K562 (cell line): ENCODE data around the gene SHISA6. TPM values are rescaled to one million over a fixed set of nuclear protein-coding genes. Genes with fewer than 3 reads are reported as not detected.

Source experiments
- ATAC-seq: fragments of 200-7000 bp; cut with Tn5 transposase; 3 replicates; pipeline ENCODE4 v1.9.1; 2020; ENCODE audit warnings: moderate library complexity
- BruUV-seq: library from RNA; stranded (reverse); fragments of 400-500 nt; replicated peaks from 2 replicates; lab custom pipeline; 2021; lab: Mats Ljungman, UMichigan
- CTCF ChIA-PET: fragments of 300-600 bp; formaldehyde crosslinking; extraction: SDS; loops from one replicate; lab custom pipeline; 2021; ENCODE audit warnings: low intra/inter-chr PET ratio; lab: Yijun Ruan, JAX
- POLR2A ChIA-PET: fragments of 300-600, 350-650 bp; sonication (Branson Sonifier 250); formaldehyde crosslinking; extraction: SDS; loops from one replicate; lab custom pipeline; 2021; ENCODE audit warnings: antibody characterized with exemption, inconsistent platforms; lab: Yijun Ruan, JAX
- DNase-seq, 4 experiments: peaks; one replicate each; pipeline versions ENCODE4 v3.0.0 to v3.0.0-alpha.2; 2011 to 2018; ENCODE audit warnings: low spot score in 3 of 4, mixed read lengths in 3 of 4; ENCODE audit errors: extremely low read depth in 1 of 4
- FAIRE-seq: peaks from 2 replicates; lab custom pipeline; 2011; peaks lifted over from hg19 to GRCh38; lab: Jason Lieb, UNC
- H2AFZ ChIP-seq: 2 replicates; pipeline ENCODE4 v1.6.0; 2011; ENCODE audit warnings: low read depth, low read length, control low read depth, inconsistent platforms
- H3K27ac ChIP-seq: fragments of 200-600 bp; 3 replicates; pipeline ENCODE4 v1.8.0; 2011; ENCODE audit warnings: low read depth, mild to moderate bottlenecking, control low read depth, inconsistent platforms, low read length, moderate library complexity, mixed read lengths; ENCODE audit errors: extremely low read depth
- H3K27me3 ChIP-seq, 2 experiments: fragments of 300-600 bp in 1 of 2; 2 replicates in 1 of 2; 3 replicates in 1 of 2; pipeline versions ENCODE4 v1.6.0 to v1.8.0; 2011; ENCODE audit warnings: inconsistent platforms in 2 of 2, low read length in 2 of 2, mild to moderate bottlenecking in 1 of 2, mixed read lengths in 1 of 2, moderate library complexity in 1 of 2; ENCODE audit not compliant: control insufficient read depth in 2 of 2, insufficient read depth in 2 of 2
- H3K36me3 ChIP-seq: fragments of 300-600 bp; 3 replicates; pipeline ENCODE4 v1.8.0; 2011; ENCODE audit warnings: mild to moderate bottlenecking, low read length, inconsistent platforms; ENCODE audit not compliant: control insufficient read depth, insufficient read depth
- H3K4me1 ChIP-seq, 2 experiments: fragments of 200-600 bp in 1 of 2; replicated peaks in 1 of 2; 2 replicates in 1 of 2; 3 replicates in 1 of 2; pipeline versions ENCODE4 v1.5.1 to v1.8.0; 2011; ENCODE audit warnings: inconsistent platforms in 2 of 2, low read length in 2 of 2, mild to moderate bottlenecking in 1 of 2, mixed read lengths in 1 of 2, moderate library complexity in 1 of 2; ENCODE audit not compliant: control insufficient read depth in 2 of 2, insufficient read depth in 2 of 2
- H3K4me2 ChIP-seq: 2 replicates; pipeline ENCODE4 v1.6.1; 2011; ENCODE audit warnings: low read length, control low read depth, inconsistent platforms, mixed read lengths; ENCODE audit not compliant: insufficient read depth
- H3K4me3 ChIP-seq: fragments of 200-600 bp; sonication (generic), shearing (Covaris generic); 2 replicates; pipeline ENCODE4 v1.5.1; 2016; ENCODE audit warnings: control low read depth, inconsistent platforms
- H3K79me2 ChIP-seq: fragments of 200-600 bp; 3 replicates; pipeline ENCODE4 v1.8.0; 2011; ENCODE audit warnings: low read length, inconsistent platforms; ENCODE audit not compliant: control insufficient read depth, insufficient read depth
- H3K9ac ChIP-seq, 2 experiments: 2 replicates each; pipeline versions ENCODE4 v1.6.0 to v1.6.1; 2011; ENCODE audit warnings: low read depth in 2 of 2, low read length in 2 of 2, control low read depth in 1 of 2, inconsistent platforms in 1 of 2, mild to moderate bottlenecking in 1 of 2, mixed read lengths in 1 of 2; ENCODE audit not compliant: insufficient read depth in 1 of 2
- H3K9me1 ChIP-seq: one replicate; pipeline ENCODE4 v1.6.0; 2011; ENCODE audit warnings: inconsistent platforms, mild to moderate bottlenecking, low read length, moderate library complexity; ENCODE audit not compliant: control insufficient read depth, insufficient read depth
- H3K9me3 ChIP-seq: replicated peaks from 2 replicates; pipeline ENCODE4 v1.5.1; 2011; ENCODE audit warnings: low read depth, low read length, inconsistent platforms; ENCODE audit not compliant: control insufficient read depth, insufficient read depth
- H4K20me1 ChIP-seq: replicated peaks from 2 replicates; pipeline ENCODE4 v1.6.1; 2011; ENCODE audit warnings: low read length, inconsistent platforms, mixed read lengths; ENCODE audit not compliant: control insufficient read depth, insufficient read depth
- ARHGAP35 ChIP-seq: fragments of 450-650 bp; IDR thresholded peaks from 2 replicates; pipeline ENCODE4 v1.6.1; 2018; ENCODE audit not compliant: partially characterized antibody
- BACH1 ChIP-seq: fragments of 200-800 bp; sonication (Bioruptor generic); IDR thresholded peaks from 2 replicates; pipeline ENCODE4 v1.6.1; 2016; ENCODE audit warnings: missing genetic modification characterization, missing compliant biosample characterization
- BRF1 ChIP-seq: IDR thresholded peaks from 3 replicates; pipeline ENCODE4 v1.6.1; 2011; ENCODE audit warnings: borderline replicate concordance, mild to moderate bottlenecking; ENCODE audit not compliant: insufficient read length; ENCODE audit errors: extremely low read depth
- ETV6 ChIP-seq, 3 experiments: fragments of 150-350 bp in 1 of 3; sonication (generic) in 1 of 3; formaldehyde crosslinking in 1 of 3; IDR thresholded peaks; 2 replicates each; pipeline versions ENCODE4 v1.6.1 to v1.8.0; 2014 to 2022; ENCODE audit warnings: borderline replicate concordance in 2 of 3, low read depth in 2 of 3, antibody characterized with exemption in 1 of 3, low read length in 1 of 3, mild to moderate bottlenecking in 1 of 3, missing genetic modification reagents in 1 of 3
- GATA2 ChIP-seq: sonication (generic); formaldehyde crosslinking; IDR thresholded peaks from 2 replicates; pipeline ENCODE4 v1.4.0; 2020; ENCODE audit warnings: mild to moderate bottlenecking, missing genetic modification reagents
- HINFP ChIP-seq: fragments of 450-650 bp; conservative IDR thresholded peaks from 2 replicates; pipeline ENCODE4 v1.6.1; 2016; ENCODE audit warnings: missing genetic modification characterization, low read depth, mild to moderate bottlenecking, control low read depth, missing compliant biosample characterization
- NFATC3 ChIP-seq: fragments of 450-650 bp; IDR thresholded peaks from 2 replicates; pipeline ENCODE4 v1.6.1; 2017; ENCODE audit warnings: mild to moderate bottlenecking
- PHF20 ChIP-seq: fragments of 450-650 bp; IDR thresholded peaks from 2 replicates; pipeline ENCODE4 v1.6.1; 2018; ENCODE audit not compliant: partially characterized antibody
- POLR2AphosphoS2 ChIP-seq: IDR thresholded peaks from 2 replicates; pipeline ENCODE4 v1.6.1; 2012; ENCODE audit warnings: low read length, improper control_type of control experiment
- PTTG1 ChIP-seq: fragments of 450-650 bp; IDR thresholded peaks from 2 replicates; pipeline ENCODE4 v1.6.1; 2016; ENCODE audit warnings: low read depth, mild to moderate bottlenecking, missing genetic modification characterization, missing compliant biosample characterization
- SMAD3 ChIP-seq: fragments of 450-650 bp; formaldehyde crosslinking; conservative IDR thresholded peaks from 2 replicates; pipeline ENCODE4 v1.4.0; 2020; ENCODE audit warnings: mild to moderate bottlenecking
- STAT5B ChIP-seq: fragments of 250-450 bp; sonication (Bioruptor Pico); IDR thresholded peaks from 2 replicates; pipeline ENCODE4 v1.8.0; 2021; ENCODE audit warnings: mild to moderate bottlenecking, inconsistent platforms
- TEAD4 ChIP-seq, 2 experiments: sonication (generic) in 1 of 2; formaldehyde crosslinking in 1 of 2; IDR thresholded peaks; 2 replicates each; pipeline versions ENCODE4 v1.6.1 to v1.8.0; 2012 to 2022; ENCODE audit warnings: borderline replicate concordance in 1 of 2, inconsistent platforms in 1 of 2, low read length in 1 of 2, mild to moderate bottlenecking in 1 of 2, missing genetic modification reagents in 1 of 2
- XRCC5 ChIP-seq: fragments of 200-400 bp; formaldehyde crosslinking; IDR thresholded peaks from 2 replicates; pipeline ENCODE4 v1.6.1; 2017; ENCODE audit warnings: low read depth, mild to moderate bottlenecking, low read length
- ZNF3 ChIP-seq: fragments of 250-450 bp; sonication (Bioruptor Pico); IDR thresholded peaks from 2 replicates; pipeline ENCODE4 v1.5.0; 2021; ENCODE audit warnings: mild to moderate bottlenecking, moderate library complexity
- ZNF444 ChIP-seq: fragments of 250-450 bp; sonication (Bioruptor Pico); IDR thresholded peaks from 2 replicates; pipeline ENCODE4 v1.4.0; 2020; ENCODE audit warnings: mild to moderate bottlenecking, moderate library complexity
- WGBS: fragments of 100-300 bp; shearing (Covaris generic); methylation state at CpG from one replicate; pipeline ENCODE4 v1.1.6; 2016; ENCODE audit warnings: low coverage, mixed read lengths; ENCODE audit not compliant: insufficient coverage; ENCODE audit errors: missing lambda C conversion rate; 5-methylcytosine and 5-hydroxymethylcytosine counted together
- in situ Hi-C: fragments of 300-500 bp; cut with MboI; formaldehyde crosslinking; loops from 4 replicates; pipeline ENCODE4 v1.15.0; 2018; ENCODE audit warnings: inconsistent platforms, mixed read lengths
- intact Hi-C: fragments of 100-400 bp; cut with micrococcal nuclease; formaldehyde crosslinking; loops from 2 replicates; pipeline ENCODE4 v1.14.2; 2022
- polyA plus RNA-seq, 8 experiments: library from polyadenylated mRNA; depleted of rRNA in 4 of 8; stranded (reverse) in 5 of 8; unstranded in 3 of 8; fragments of >200 nt; fragmentation: Nextera tagmentation in 2 of 8; fragmentation: Illumina TruSeq in 1 of 8; extraction: Ambion mirVana in 2 of 8; extraction: Trizol in 1 of 8; gene quantifications; 2 replicates each; pipeline versions ENCODE4 v1.2.1 to v1.2.3, GENCODE V29; 2011 to 2014; ENCODE audit warnings: inconsistent platforms in 1 of 8, missing spikeins in 1 of 8
- total RNA-seq, 7 experiments: library from RNA; depleted of rRNA in 6 of 7; stranded (reverse); fragments of >200 nt in 6 of 7; fragmentation: Illumina TruSeq in 2 of 7; extraction: Trizol in 2 of 7; gene quantifications; 2 replicates each; pipeline versions ENCODE4 v1.2.1 to v1.2.3, GENCODE V29; 2011 to 2021; ENCODE audit warnings: low replicate concordance in 1 of 7
- TF ChIP-seq, protein P1 (sequence below): fragments of 250-450 bp; sonication (Bioruptor Pico); IDR thresholded peaks from 2 replicates; pipeline ENCODE4 v1.4.0; 2020; ENCODE audit warnings: mild to moderate bottlenecking, moderate library complexity
- TF ChIP-seq, protein P2 (sequence below): sonication (generic); IDR thresholded peaks from 2 replicates; pipeline ENCODE4 v1.6.1; 2016

SHISA6 gene
- total and polyA plus RNA-seq, 9 of the 15 experiments (the other 6 are each of a cell fraction or from before 2014, with no cell fraction given), result not detected

GRCh38 chr17:11557727-11558452 is 316.9 kb downstream of the SHISA6 start:
- Histone ChIP-seq H3K27ac (no peak overlapping the region), H3K4me3 (no peak overlapping the region), H3K4me1 (peaks cover 0 to 5% of the 10 kb centered on the region in 2 experiments; a peak in 2 of 5 replicates), H3K9me1 (no peaks in the 10 kb centered on the region), H4K20me1 (no peaks in the 10 kb centered on the region), H2AFZ (no peak overlapping the region), H3K4me2 (no peak overlapping the region), H3K9me3 (no peaks in the 10 kb centered on the region), H3K27me3 (no peaks in the 10 kb centered on the region; a peak in 1 of 5 replicates), H3K79me2 (no peaks in the 10 kb centered on the region), H3K36me3 (no peaks in the 10 kb centered on the region), H3K9ac (no peak overlapping the region)
- in situ Hi-C loops, result no loop called here
- ATAC-seq (no peak), FAIRE-seq (no peak), DNase-seq (no peak)
- CTCF ChIA-PET, result no interaction called here
- POLR2A ChIA-PET, result no interaction called here
- 1% methylated on average over 33 of the region's 46 CpGs for WGBS
- BruUV-seq, result no TSS peak
- intact Hi-C loops, result no loop called here
- TF ChIP-seq TEAD4 (IDR thresholded peaks at IDR 0.05; ENCODE audit: low read length) (no peak), TEAD4 (CRISPR knock-in tag; IDR thresholded peaks at IDR 0.05; ENCODE audit: borderline replicate concordance) (no peak), ARHGAP35 (no peak), PHF20 (no peak), STAT5B (CRISPR knock-in tag) (no peak), ETV6 (IDR thresholded peaks at IDR 0.05; ENCODE audit: borderline replicate concordance in 1 of 2, low read depth in 2 of 2, low read length in 1 of 2) (no peak), ETV6 (CRISPR knock-in tag; IDR thresholded peaks at IDR 0.05; ENCODE audit: borderline replicate concordance) (no peak), PTTG1 (no peak), ZNF3 (no peak), BRF1 (no peak), ZNF444 (CRISPR knock-in tag) (no peak), BACH1 (no peak), HINFP (tag) (no peak), SMAD3 (no peak), XRCC5 (no peak), POLR2AphosphoS2 (no peak), GATA2 (CRISPR knock-in tag) (no peak), NFATC3 (no peak)
- TF ChIP-seq, protein P1, sequence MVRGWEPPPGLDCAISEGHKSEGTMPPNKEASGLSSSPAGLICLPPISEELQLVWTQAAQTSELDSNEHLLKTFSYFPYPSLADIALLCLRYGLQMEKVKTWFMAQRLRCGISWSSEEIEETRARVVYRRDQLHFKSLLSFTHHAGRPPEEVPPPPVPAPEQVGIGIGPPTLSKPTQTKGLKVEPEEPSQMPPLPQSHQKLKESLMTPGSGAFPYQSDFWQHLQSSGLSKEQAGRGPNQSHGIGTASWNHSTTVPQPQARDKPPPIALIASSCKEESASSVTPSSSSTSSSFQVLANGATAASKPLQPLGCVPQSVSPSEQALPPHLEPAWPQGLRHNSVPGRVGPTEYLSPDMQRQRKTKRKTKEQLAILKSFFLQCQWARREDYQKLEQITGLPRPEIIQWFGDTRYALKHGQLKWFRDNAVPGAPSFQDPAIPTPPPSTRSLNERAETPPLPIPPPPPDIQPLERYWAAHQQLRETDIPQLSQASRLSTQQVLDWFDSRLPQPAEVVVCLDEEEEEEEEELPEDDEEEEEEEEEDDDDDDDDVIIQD (CRISPR knock-in tag), result no peak
- TF ChIP-seq, protein P2, sequence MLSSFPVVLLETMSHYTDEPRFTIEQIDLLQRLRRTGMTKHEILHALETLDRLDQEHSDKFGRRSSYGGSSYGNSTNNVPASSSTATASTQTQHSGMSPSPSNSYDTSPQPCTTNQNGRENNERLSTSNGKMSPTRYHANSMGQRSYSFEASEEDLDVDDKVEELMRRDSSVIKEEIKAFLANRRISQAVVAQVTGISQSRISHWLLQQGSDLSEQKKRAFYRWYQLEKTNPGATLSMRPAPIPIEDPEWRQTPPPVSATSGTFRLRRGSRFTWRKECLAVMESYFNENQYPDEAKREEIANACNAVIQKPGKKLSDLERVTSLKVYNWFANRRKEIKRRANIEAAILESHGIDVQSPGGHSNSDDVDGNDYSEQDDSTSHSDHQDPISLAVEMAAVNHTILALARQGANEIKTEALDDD, result no peak
